ENCODE data around the gene SRRM2. TPM values are rescaled to one million over a fixed set of nuclear protein-coding genes. Genes with fewer than 3 reads are reported as not detected.
A peak's percentile ranks its signal among the peaks of the same experiment; 100 is the strongest.

SRRM2 gene
- total and polyA plus RNA-seq, 8 donors: 142 to 2,165 (median 655) TPM

- Histone ChIP-seq H3K9me3 (peaks cover 0 to 15% (median 12%) of the 10 kb centered on the region in 4 donors), H3K4me1 (peaks cover 0 to 24% (median 3%) of the 10 kb centered on the region in 4 donors), H3K4me3 (no peak overlapping the region), H3K27me3 (peaks cover 0 to 28% (median 4%) of the 10 kb centered on the region in 3 donors), H3K36me3 (no peaks in the 10 kb centered on the region), H3K27ac (peak overlapping the region; percentile 37 to 76 (median 54))
- peak; percentile 67 to 88 for DNase-seq
- intact Hi-C loops (cut with DNase I; ENCODE audit: low total_unique reads): no loop called here
- no peak for TF ChIP-seq CTCF (IDR thresholded peaks at IDR 0.05)
- no peak for TF ChIP-seq EP300 (IDR thresholded peaks at IDR 0.05)
- TF ChIP-seq POLR2A (IDR thresholded peaks at IDR 0.05): no peak
- peak in 2 of 3 donors; percentile 66 to 81 for TF ChIP-seq POLR2AphosphoS5 (IDR thresholded peaks at IDR 0.05)
- 26 to 53% (median 35%) methylated on average over 1 of the region's 1 CpG for WGBS, 5 donors
These were observed 47.4 kb downstream of the SRRM2 start for GRCh38 chr16:2799859-2800226.

- no peak for DNase-seq
- no peak for TF ChIP-seq POLR2A (IDR thresholded peaks at IDR 0.05)
- TF ChIP-seq EP300 (IDR thresholded peaks at IDR 0.05): no peak
- TF ChIP-seq POLR2AphosphoS5 (IDR thresholded peaks at IDR 0.05): no peak
- TF ChIP-seq CTCF (IDR thresholded peaks at IDR 0.05): no peak
- WGBS, 5 donors: 79 to 85% (median 82%) methylated on average over 3 of the region's 3 CpGs
- Histone ChIP-seq H3K9me3 (peaks cover 0 to 15% (median 14%) of the 10 kb centered on the region in 4 donors), H3K27ac (no peak overlapping the region), H3K36me3 (no peaks in the 10 kb centered on the region), H3K4me1 (peaks cover 0 to 10% (median 0%) of the 10 kb centered on the region in 4 donors), H3K27me3 (peaks cover 0 to 38% (median 0%) of the 10 kb centered on the region in 3 donors), H3K4me3 (no peak overlapping the region)
- intact Hi-C loops (cut with DNase I; ENCODE audit: low total_unique reads): no loop called here
These were observed 51.2 kb downstream of the SRRM2 start for GRCh38 chr16:2803545-2804195.

GRCh38 chr16:2804728-2805127, 52.3 kb downstream of the SRRM2 start:
- intact Hi-C loops (cut with DNase I; ENCODE audit: low total_unique reads): no loop called here
- DNase-seq: no peak

GRCh38 chr16:2806286-2806685, 53.8 kb downstream of the SRRM2 start:
- Histone ChIP-seq H3K4me3 (no peak overlapping the region), H3K27ac (no peak overlapping the region), H3K4me1 (no peaks in the 10 kb centered on the region), H3K9me3 (peaks cover 0 to 15% (median 14%) of the 10 kb centered on the region in 4 donors), H3K27me3 (peaks cover 0 to 36% (median 0%) of the 10 kb centered on the region in 3 donors), H3K36me3 (no peaks in the 10 kb centered on the region)
- TF ChIP-seq POLR2A (IDR thresholded peaks at IDR 0.05) (no peak), EP300 (IDR thresholded peaks at IDR 0.05) (no peak), CTCF (IDR thresholded peaks at IDR 0.05) (no peak), POLR2AphosphoS5 (IDR thresholded peaks at IDR 0.05) (no peak)
- WGBS, 5 donors: 75 to 98% (median 80%) methylated on average over 4 to 5 of the region's 5 CpGs
- DNase-seq: no peak
- intact Hi-C loops (cut with DNase I; ENCODE audit: low total_unique reads): no loop called here

More at GRCh38 chr16:2804728-2805127, 52.3 kb downstream of the SRRM2 start:
- Histone ChIP-seq H3K9me3 (peaks cover 0 to 15% (median 14%) of the 10 kb centered on the region in 4 donors), H3K27me3 (peaks cover 0 to 27% (median 0%) of the 10 kb centered on the region in 3 donors), H3K4me1 (no peaks in the 10 kb centered on the region), H3K36me3 (no peaks in the 10 kb centered on the region), H3K4me3 (no peak overlapping the region), H3K27ac (no peak overlapping the region)
- 87 to 100% (median 94%) methylated on average over 1 to 4 of the region's 4 CpGs for WGBS, 5 donors
- TF ChIP-seq POLR2AphosphoS5 (IDR thresholded peaks at IDR 0.05) (no peak), POLR2A (IDR thresholded peaks at IDR 0.05) (no peak), CTCF (IDR thresholded peaks at IDR 0.05) (no peak), EP300 (IDR thresholded peaks at IDR 0.05) (no peak)

Data from stomach (tissue), 9 donors.